Effector memory CD4-positive, alpha-beta T cell (primary cell): ENCODE measurements around the gene PCDH9.

ENCODE experiments used
- DNase-seq, 3 donors: peaks; one replicate each; pipeline ENCODE4 v3.0.0-alpha.2; 2020
- H3K27ac ChIP-seq: 2 replicates; pipeline ENCODE4 v1.7.0; 2013; ENCODE audit warnings: mild to moderate bottlenecking, low read length, moderate library complexity; ENCODE audit not compliant: insufficient read depth, poor library complexity, severe bottlenecking
- H3K27me3 ChIP-seq: replicated peaks from 2 replicates; pipeline ENCODE4 v1.7.0; 2013; ENCODE audit warnings: mild to moderate bottlenecking, low read length; ENCODE audit not compliant: insufficient read depth, control insufficient read depth, poor library complexity, severe bottlenecking
- H3K36me3 ChIP-seq: 2 replicates; pipeline ENCODE4 v1.7.0; 2013; ENCODE audit warnings: mild to moderate bottlenecking, low read length, moderate library complexity; ENCODE audit not compliant: control insufficient read depth, insufficient read depth
- H3K4me1 ChIP-seq: 2 replicates; pipeline ENCODE4 v1.7.0; 2013; ENCODE audit warnings: low read length, mild to moderate bottlenecking; ENCODE audit not compliant: control insufficient read depth, insufficient read depth, poor library complexity, severe bottlenecking
- H3K4me3 ChIP-seq: 2 replicates; pipeline ENCODE4 v1.7.0; 2013; ENCODE audit warnings: low read length, low read depth, mild to moderate bottlenecking; ENCODE audit not compliant: insufficient read depth, poor library complexity, severe bottlenecking
- H3K9me3 ChIP-seq: 2 replicates; pipeline ENCODE4 v1.7.0; 2013; ENCODE audit warnings: mild to moderate bottlenecking, low read length, moderate library complexity; ENCODE audit not compliant: control insufficient read depth

Gene PCDH9

GRCh38 chr13:67146523-67147130, 83.5 kb downstream of the PCDH9 start:
- no peaks in the 10 kb centered on the region for H3K9me3 ChIP-seq
- no peaks in the 10 kb centered on the region for H3K27me3 ChIP-seq
- DNase-seq, result no peak
- no peaks in the 10 kb centered on the region for H3K36me3 ChIP-seq
- H3K27ac ChIP-seq, result no peak overlapping the region
- no peak overlapping the region for H3K4me3 ChIP-seq
- no peaks in the 10 kb centered on the region for H3K4me1 ChIP-seq

DNA sequence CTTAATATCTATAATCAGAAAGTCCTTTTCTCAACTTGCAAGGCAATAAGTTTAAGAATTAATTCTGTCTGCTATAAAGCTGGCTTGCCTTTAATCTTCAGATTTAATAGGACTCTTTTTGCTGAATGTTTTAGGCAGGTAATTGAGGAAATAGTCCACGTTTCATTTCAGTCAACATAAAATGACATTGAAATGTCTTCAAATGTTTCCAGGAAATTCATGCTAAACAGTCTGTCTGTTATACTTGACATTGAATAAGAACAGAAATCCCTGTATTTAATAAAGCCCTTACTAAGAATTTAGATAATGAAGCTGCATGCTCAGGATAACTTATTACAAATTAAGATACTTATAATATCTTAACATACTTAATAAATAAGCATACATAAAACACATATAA, 84.2 kb downstream of the PCDH9 start:
- Histone ChIP-seq H3K4me3 (no peak overlapping the region), H3K4me1 (no peaks in the 10 kb centered on the region), H3K27me3 (no peaks in the 10 kb centered on the region), H3K36me3 (no peaks in the 10 kb centered on the region), H3K9me3 (no peaks in the 10 kb centered on the region), H3K27ac (no peak overlapping the region)
- no peak for DNase-seq

DNA sequence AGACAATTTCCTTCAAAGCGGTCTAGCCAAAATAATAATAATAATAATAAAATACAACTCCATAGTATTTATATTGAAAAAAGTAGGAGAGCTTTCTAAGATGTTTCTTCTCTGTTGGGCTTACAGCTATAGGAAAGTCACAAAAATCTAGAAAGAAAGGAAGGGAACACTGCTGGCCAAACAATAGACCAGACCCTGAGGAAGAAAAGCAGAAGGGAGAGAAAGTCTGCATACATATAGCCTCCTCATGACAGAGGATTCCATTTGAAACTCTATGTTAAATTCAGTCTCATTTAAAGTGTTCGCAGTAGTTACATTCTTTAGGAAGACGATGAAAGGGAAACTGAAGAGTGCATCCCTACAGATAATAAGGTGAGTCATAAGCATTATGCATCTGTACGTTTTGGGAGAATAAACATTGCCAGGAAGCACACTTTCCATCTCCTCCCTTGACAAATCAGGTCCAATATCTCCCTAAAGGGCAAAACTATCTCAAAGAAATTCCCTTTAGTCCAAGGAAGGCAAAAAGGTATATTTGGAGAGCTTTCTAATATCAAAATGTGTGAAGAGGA, 86.5 kb downstream of the PCDH9 start:
- no peaks in the 10 kb centered on the region for H3K27me3 ChIP-seq
- no peak for DNase-seq
- H3K27ac ChIP-seq, result no peak overlapping the region
- no peak overlapping the region for H3K4me3 ChIP-seq
- no peaks in the 10 kb centered on the region for H3K4me1 ChIP-seq
- no peaks in the 10 kb centered on the region for H3K36me3 ChIP-seq
- H3K9me3 ChIP-seq, result no peaks in the 10 kb centered on the region

GRCh38 chr13:67140006-67140405, 90.1 kb downstream of the PCDH9 start:
- DNase-seq, result no peak
- no peaks in the 10 kb centered on the region for H3K27me3 ChIP-seq
- no peak overlapping the region for H3K4me3 ChIP-seq
- H3K36me3 ChIP-seq, result no peaks in the 10 kb centered on the region
- no peaks in the 10 kb centered on the region for H3K4me1 ChIP-seq
- H3K9me3 ChIP-seq, result no peaks in the 10 kb centered on the region
- no peak overlapping the region for H3K27ac ChIP-seq

DNA sequence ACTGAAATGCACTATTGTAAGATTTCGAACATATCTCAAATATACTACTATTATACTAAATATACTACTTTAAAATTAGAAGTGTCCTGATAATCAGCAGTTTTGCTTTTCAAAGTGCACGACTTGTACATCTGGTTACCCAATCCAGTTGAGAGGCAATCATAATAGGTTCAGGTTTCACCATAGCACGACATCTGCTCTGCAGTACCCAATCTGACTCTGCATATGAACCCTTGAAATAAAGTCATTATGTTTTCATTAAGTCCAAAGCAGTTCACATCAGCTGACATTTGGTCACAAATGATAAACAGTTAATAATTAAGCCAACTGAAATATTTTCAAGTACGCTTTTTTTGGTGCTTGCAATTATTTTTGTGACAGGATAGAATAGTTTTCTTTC, 90.6 kb downstream of the PCDH9 start:
- DNase-seq, result no peak
- no peaks in the 10 kb centered on the region for H3K9me3 ChIP-seq
- H3K27me3 ChIP-seq, result no peaks in the 10 kb centered on the region
- no peak overlapping the region for H3K27ac ChIP-seq
- no peaks in the 10 kb centered on the region for H3K36me3 ChIP-seq
- H3K4me1 ChIP-seq, result no peaks in the 10 kb centered on the region
- no peak overlapping the region for H3K4me3 ChIP-seq

GRCh38 chr13:67138970-67139369, 91.2 kb downstream of the PCDH9 start:
- H3K27me3 ChIP-seq, result no peaks in the 10 kb centered on the region
- no peak for DNase-seq
- no peaks in the 10 kb centered on the region for H3K36me3 ChIP-seq
- no peak overlapping the region for H3K4me3 ChIP-seq
- H3K27ac ChIP-seq, result no peak overlapping the region
- no peaks in the 10 kb centered on the region for H3K9me3 ChIP-seq
- no peaks in the 10 kb centered on the region for H3K4me1 ChIP-seq

DNA sequence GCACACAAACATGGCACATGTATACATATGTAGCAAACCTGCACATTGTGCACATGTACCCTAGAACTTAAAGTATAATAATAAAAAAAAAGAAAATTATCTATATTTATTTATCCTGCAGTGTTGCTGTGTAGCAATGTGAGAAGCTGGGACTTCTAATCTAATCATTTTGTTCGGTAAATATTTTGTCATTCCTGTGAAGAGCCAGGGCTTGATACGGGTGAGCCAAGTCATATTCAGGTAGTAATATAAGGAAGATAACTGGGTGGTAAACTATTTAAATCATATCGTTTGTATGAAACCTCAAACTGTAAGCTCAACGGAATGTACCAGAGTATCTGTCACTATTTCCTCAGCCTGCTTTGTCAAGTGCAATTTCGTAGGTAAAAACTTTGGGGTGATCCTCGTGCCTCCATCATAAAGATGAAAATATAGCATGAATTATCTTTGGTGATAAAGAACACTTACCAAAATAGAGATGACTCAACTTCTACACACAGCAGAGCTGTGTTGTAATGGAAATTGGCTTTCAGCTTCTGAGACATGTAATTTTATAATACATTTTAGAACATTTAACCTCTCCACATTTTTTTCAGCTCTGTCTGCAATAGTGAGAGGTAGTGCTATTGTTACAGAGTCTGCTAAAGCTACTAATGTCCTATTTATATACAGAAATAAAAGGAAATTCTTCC, 92.9 kb downstream of the PCDH9 start:
- H3K27me3 ChIP-seq, result no peaks in the 10 kb centered on the region
- no peak overlapping the region for H3K4me3 ChIP-seq
- DNase-seq, result no peak
- no peaks in the 10 kb centered on the region for H3K9me3 ChIP-seq
- H3K36me3 ChIP-seq, result no peaks in the 10 kb centered on the region
- no peaks in the 10 kb centered on the region for H3K4me1 ChIP-seq
- H3K27ac ChIP-seq, result no peak overlapping the region

DNA sequence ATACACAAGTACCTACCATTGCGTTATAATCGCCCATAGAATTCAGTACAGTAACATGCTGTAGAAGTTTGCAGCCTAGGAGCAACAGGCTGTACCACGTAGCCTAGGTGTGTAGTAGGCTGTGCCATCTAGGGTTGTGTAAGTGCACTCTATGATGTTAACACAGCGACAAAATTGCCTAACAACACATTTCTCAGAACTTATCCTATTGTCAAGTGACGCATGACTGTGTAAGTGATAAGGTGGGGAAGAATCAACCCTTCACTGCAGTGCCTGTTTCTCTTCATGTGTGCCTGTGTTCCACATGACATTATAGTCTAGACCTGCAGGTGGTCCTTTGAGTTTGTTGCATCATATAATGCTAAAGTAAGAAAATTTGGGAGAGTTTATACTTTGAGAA, 94.0 kb downstream of the PCDH9 start:
- DNase-seq, result no peak
- Histone ChIP-seq H3K27ac (no peak overlapping the region), H3K27me3 (no peaks in the 10 kb centered on the region), H3K4me3 (no peak overlapping the region), H3K4me1 (no peaks in the 10 kb centered on the region), H3K9me3 (no peaks in the 10 kb centered on the region), H3K36me3 (no peaks in the 10 kb centered on the region)

DNA sequence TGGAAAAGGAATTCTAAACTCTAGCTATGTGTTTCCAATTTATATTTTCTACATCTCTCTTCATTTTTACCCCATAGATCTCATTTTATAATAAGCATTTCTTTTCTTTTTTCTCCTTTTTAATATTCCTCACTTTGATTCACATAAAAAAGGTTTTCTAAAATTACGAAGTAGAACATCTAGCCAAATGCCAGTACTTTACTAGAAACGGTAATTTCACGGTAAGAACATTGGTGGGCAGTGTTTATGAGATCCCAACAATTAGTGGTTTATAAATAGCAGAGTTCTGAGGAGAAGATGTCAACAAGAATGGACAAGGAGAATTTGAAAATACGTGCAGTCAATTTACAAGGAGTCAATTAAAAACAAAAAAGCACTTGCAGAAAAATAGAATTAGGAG, 94.8 kb downstream of the PCDH9 start:
- Histone ChIP-seq H3K27me3 (no peaks in the 10 kb centered on the region), H3K4me3 (no peak overlapping the region), H3K27ac (no peak overlapping the region), H3K36me3 (no peaks in the 10 kb centered on the region), H3K9me3 (no peaks in the 10 kb centered on the region), H3K4me1 (no peaks in the 10 kb centered on the region)
- no peak for DNase-seq

DNA sequence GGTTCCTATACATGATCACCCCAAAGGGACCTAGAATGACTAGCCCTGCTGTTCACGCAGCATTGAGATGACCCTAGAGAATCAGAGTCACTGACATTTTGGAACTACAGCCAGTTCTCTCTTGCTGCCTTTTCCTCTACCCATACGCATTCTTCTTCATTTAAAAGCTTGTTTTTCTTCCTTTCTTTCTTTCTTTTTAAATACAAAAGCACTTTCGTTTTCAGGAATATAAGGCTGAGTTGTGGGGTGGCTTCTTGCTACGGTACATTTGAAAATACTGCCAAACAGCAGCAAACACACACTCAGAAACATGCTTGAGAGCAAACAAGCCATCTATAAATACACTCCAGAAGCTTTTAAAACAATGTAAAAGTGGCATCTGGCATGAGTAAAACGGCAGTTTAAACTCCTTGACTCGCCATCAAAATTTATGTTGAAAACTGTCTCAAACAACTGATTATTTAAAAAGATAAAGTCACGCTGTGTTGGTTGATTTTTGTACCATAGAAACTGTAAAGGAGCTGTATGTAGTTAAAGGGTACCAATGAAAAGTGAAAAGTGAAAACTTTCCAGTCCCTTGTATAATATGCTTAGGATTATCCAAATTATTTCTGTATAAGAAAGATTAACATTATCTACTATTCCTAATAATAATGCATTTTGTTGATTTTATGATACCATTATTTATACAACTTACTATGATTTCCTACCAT, 95.6 kb downstream of the PCDH9 start:
- H3K27ac ChIP-seq, result no peak overlapping the region
- H3K36me3 ChIP-seq, result no peaks in the 10 kb centered on the region
- no peaks in the 10 kb centered on the region for H3K27me3 ChIP-seq
- H3K4me1 ChIP-seq, result no peaks in the 10 kb centered on the region
- DNase-seq, result no peak
- no peaks in the 10 kb centered on the region for H3K9me3 ChIP-seq
- no peak overlapping the region for H3K4me3 ChIP-seq
